PFSK-1 (cell line): Measurements from ENCODE around the gene RALGAPB.

Source experiments
- FOXP2 ChIP-seq: optimal IDR thresholded peaks from 2 replicates; pipeline ENCODE3; 2011; ENCODE audit warnings: borderline replicate concordance, control low read depth, inconsistent platforms; ENCODE audit not compliant: insufficient read depth; ENCODE audit errors: extremely low read length, extremely low read depth
- POLR2AphosphoS5 ChIP-seq: IDR thresholded peaks from 2 replicates; pipeline ENCODE4 v1.6.1; 2012; ENCODE audit warnings: low read depth, mild to moderate bottlenecking, control low read depth, low read length, moderate library complexity
- SIN3A ChIP-seq: IDR thresholded peaks from 2 replicates; pipeline ENCODE4 v1.6.1; 2012; ENCODE audit warnings: mild to moderate bottlenecking, low read length, moderate library complexity, borderline replicate concordance; ENCODE audit not compliant: insufficient read depth
- TAF1 ChIP-seq: IDR thresholded peaks from 2 replicates; pipeline ENCODE4 v1.6.1; 2012; ENCODE audit warnings: low read length, control low read depth, borderline replicate concordance; ENCODE audit not compliant: insufficient read depth
- TF ChIP-seq, protein P1 (sequence below), 2 experiments: IDR thresholded peaks; 2 replicates each; pipeline versions ENCODE4 v1.6.1 to v1.8.0; 2011 to 2012; ENCODE audit warnings: low read depth in 2 of 2, low read length in 2 of 2, control low read depth in 1 of 2, inconsistent platforms in 1 of 2, mild to moderate bottlenecking in 1 of 2, moderate library complexity in 1 of 2; ENCODE audit not compliant: insufficient read depth in 1 of 2

RALGAPB gene

DNA sequence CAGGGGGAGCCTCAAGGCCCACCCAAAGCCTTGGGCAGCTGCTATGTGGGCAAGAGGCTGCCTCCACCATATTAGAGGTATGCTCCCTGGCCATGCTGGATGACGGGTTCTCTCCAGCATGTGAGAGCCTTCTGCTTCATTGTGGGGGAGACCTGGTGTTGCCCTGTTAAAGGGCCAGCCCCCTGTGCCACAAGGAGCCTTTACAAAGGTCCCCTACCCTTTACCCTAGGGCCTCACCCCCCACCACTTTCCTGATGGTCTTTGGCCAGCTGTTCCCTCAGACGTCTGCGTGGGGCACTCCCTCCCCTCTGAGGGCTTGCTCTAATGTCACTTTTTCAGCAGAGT is 113.5 kb downstream of the RALGAPB start:
- TF ChIP-seq POLR2AphosphoS5 (no peak), FOXP2 (no peak), TAF1 (no peak), SIN3A (no peak)
- TF ChIP-seq, protein P1, sequence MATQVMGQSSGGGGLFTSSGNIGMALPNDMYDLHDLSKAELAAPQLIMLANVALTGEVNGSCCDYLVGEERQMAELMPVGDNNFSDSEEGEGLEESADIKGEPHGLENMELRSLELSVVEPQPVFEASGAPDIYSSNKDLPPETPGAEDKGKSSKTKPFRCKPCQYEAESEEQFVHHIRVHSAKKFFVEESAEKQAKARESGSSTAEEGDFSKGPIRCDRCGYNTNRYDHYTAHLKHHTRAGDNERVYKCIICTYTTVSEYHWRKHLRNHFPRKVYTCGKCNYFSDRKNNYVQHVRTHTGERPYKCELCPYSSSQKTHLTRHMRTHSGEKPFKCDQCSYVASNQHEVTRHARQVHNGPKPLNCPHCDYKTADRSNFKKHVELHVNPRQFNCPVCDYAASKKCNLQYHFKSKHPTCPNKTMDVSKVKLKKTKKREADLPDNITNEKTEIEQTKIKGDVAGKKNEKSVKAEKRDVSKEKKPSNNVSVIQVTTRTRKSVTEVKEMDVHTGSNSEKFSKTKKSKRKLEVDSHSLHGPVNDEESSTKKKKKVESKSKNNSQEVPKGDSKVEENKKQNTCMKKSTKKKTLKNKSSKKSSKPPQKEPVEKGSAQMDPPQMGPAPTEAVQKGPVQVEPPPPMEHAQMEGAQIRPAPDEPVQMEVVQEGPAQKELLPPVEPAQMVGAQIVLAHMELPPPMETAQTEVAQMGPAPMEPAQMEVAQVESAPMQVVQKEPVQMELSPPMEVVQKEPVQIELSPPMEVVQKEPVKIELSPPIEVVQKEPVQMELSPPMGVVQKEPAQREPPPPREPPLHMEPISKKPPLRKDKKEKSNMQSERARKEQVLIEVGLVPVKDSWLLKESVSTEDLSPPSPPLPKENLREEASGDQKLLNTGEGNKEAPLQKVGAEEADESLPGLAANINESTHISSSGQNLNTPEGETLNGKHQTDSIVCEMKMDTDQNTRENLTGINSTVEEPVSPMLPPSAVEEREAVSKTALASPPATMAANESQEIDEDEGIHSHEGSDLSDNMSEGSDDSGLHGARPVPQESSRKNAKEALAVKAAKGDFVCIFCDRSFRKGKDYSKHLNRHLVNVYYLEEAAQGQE (IDR thresholded peaks at IDR 0.05; ENCODE audit: insufficient read depth in 1 of 2, low read depth in 2 of 2, low read length in 2 of 2), result no peak

DNA sequence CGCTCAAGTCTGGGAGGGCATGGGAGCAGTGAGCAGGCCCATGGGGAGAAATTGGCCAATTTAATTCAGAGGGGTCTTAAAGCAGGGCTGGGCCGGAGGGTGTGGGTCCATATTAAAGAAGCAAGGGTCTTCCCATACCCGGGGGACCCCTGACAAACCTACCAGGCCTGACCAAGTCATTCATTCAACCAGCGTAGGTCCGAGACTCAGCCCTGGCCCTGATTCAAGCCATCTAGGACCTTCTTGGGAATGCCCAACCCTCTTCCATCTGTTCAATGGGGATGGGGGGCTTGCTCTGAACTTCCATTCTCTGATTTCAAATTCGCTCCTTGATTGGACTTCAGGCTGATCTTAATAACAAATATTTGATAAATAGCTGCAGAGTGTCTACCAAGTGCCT is 115.7 kb downstream of the RALGAPB start:
- TF ChIP-seq TAF1 (no peak), POLR2AphosphoS5 (no peak), SIN3A (no peak), FOXP2 (no peak)
- TF ChIP-seq, protein P1 (IDR thresholded peaks at IDR 0.05; ENCODE audit: insufficient read depth in 1 of 2, low read depth in 2 of 2, low read length in 2 of 2), result no peak

DNA sequence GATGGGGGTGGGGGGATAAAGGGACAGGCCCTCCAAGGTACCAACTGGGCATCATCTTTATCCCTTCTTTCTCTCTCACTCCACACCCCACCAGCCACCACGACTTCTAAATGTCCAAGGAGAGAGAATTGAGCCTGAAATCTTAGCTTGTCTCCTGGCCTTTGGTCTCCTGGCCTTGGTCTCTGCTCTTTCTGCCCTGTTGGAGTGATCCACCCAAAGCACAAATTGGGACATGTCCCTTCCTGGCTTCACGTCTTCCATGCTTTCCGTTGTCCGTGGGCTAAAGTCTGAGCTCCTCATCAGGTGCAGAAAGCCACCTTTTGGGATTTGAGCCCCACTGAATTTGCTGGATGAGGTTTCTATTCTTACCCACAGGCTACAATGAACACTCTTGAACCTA is 116.7 kb downstream of the RALGAPB start:
- TF ChIP-seq FOXP2 (no peak), POLR2AphosphoS5 (no peak), TAF1 (no peak), SIN3A (no peak)
- TF ChIP-seq, protein P1 (IDR thresholded peaks at IDR 0.05; ENCODE audit: insufficient read depth in 1 of 2, low read depth in 2 of 2, low read length in 2 of 2), result no peak

DNA sequence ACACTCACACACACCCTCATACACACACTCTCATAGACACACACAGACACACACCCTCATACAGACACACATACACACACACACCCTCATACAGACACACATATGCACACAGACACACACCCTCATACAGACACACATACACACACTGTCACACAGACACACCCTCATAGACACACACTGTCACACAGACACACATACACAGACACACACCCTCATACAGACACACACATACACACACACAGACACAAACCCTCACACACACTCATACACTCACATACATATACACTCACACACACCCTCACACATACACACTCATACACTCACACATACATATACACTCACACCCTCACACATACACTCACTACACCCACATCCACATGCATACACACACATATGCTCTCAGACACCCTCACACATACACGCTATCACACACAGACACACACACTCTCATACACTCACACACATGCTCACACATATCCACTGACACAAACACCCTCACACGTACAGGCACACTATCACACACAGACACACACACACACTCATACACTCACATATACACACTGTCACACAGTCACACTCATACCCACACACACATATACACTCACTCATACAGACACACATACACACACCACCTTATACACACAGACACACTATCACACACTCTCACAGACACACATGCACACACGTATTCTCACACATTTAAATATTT is 117.5 kb downstream of the RALGAPB start:
- no peak for TF ChIP-seq POLR2AphosphoS5
- TF ChIP-seq SIN3A, result no peak
- no peak for TF ChIP-seq FOXP2
- TF ChIP-seq TAF1, result no peak
- TF ChIP-seq, protein P1 (IDR thresholded peaks at IDR 0.05; ENCODE audit: insufficient read depth in 1 of 2, low read depth in 2 of 2, low read length in 2 of 2), result no peak
